GM12864 (cell line): ENCODE data around the gene CEACAM1.
"Not testable (repeated sequence)": the region's sequence is repeated elsewhere in the genome, so short reads cannot be mapped to it uniquely, and the experiment has no call there.

Experiments used
- DNase-seq: peaks from one replicate; pipeline ENCODE4 v3.0.0-alpha.2; 2011; ENCODE audit warnings: low read depth
- H3K4me3 ChIP-seq: 2 replicates; pipeline ENCODE4 v1.5.1; 2011; ENCODE audit warnings: mild to moderate bottlenecking, low read depth, low read length, control low read depth
- TF ChIP-seq, protein P1 (sequence below): IDR thresholded peaks from 2 replicates; pipeline ENCODE4 v1.5.1; 2011; ENCODE audit warnings: low read depth, mild to moderate bottlenecking, moderate library complexity, low read length, control low read depth, inconsistent platforms; ENCODE audit errors: missing control alignments

Gene CEACAM1

DNA sequence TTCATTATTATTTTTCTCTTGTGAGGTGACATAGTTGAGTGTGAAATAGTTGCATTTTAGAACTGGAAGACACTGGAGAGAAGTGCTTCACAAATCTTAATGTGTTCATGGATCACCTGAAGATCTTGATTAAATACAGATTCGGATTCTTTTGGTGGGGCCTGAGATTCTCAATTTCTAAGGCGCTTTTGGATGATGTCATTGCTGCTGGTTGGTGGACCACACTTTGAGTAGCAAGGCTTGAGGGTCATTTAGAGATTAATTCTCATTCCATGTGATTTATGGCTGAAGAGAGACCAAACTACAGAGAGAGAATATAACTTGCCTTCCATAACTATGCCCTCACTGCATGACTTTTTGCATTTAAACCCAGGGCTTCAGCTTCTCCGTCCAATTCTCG, 39.3 kb upstream of the CEACAM1 start:
- TF ChIP-seq, protein P1, sequence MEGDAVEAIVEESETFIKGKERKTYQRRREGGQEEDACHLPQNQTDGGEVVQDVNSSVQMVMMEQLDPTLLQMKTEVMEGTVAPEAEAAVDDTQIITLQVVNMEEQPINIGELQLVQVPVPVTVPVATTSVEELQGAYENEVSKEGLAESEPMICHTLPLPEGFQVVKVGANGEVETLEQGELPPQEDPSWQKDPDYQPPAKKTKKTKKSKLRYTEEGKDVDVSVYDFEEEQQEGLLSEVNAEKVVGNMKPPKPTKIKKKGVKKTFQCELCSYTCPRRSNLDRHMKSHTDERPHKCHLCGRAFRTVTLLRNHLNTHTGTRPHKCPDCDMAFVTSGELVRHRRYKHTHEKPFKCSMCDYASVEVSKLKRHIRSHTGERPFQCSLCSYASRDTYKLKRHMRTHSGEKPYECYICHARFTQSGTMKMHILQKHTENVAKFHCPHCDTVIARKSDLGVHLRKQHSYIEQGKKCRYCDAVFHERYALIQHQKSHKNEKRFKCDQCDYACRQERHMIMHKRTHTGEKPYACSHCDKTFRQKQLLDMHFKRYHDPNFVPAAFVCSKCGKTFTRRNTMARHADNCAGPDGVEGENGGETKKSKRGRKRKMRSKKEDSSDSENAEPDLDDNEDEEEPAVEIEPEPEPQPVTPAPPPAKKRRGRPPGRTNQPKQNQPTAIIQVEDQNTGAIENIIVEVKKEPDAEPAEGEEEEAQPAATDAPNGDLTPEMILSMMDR: no peak
- DNase-seq: no peak
- H3K4me3 ChIP-seq: no peak overlapping the region

DNA sequence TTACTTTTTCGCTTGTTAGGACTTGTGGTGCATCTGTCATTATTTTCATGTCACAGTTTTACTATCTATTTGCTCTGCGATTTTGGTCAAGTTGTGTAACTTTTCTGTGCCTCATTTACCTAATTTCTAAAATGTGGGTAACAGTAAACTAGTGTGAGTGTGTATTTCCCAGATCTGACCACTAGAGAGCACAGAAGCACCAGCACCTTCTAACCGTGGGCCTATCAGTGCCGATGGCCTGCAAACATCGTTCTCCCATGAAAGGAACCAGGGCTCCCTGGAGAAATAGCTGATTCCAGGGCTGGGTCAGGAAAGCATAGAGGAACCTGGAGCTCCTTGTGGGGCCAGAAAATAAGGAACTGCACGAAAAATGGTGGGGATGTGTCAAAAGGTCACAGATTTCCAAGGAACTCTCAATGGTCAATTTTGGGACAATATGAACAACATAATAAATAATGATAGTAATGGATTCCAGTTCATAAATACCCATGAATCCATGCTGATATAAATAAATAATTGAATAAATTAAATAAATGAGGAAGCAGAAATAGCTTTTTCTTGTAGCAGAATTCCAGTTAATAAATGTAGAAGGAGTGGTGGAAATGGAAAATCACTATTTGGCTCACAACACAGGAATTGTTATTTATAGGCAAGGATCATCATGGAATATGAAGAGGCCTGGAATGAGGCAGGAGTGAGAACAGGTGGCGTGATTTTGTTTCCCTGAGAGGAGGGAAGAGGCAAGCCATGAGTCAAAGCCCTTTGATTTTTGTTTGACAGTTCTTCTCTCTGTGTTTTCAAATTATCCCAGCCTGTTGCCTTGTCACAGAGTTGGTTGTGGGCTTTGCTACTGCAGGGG, 35.3 kb upstream of the CEACAM1 start:
- no peak overlapping the region for H3K4me3 ChIP-seq
- TF ChIP-seq, protein P1: peak; percentile 83
- DNase-seq: peak; percentile 10

DNA sequence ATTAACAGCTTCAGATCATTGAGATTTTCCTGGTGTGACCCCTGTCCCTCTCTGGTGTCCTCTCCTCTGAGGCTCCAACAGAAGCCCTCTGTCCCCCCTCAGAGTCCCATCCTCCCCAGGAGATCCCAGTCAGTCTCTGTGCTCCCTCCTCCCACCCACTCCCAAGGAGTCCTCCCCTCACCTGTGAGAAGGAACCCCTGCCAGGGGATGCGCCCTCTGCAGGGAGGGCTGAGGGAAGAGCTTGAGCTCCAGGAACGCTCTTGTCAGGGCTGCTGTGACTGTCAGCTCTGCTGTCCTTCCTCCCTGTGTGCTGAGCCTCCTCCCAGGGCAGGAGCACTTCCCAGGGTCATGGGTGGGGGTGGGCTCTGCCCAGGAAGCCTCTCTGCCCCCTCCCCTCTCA, 33.2 kb upstream of the CEACAM1 start:
- TF ChIP-seq, protein P1: no peak
- DNase-seq: no peak

DNA sequence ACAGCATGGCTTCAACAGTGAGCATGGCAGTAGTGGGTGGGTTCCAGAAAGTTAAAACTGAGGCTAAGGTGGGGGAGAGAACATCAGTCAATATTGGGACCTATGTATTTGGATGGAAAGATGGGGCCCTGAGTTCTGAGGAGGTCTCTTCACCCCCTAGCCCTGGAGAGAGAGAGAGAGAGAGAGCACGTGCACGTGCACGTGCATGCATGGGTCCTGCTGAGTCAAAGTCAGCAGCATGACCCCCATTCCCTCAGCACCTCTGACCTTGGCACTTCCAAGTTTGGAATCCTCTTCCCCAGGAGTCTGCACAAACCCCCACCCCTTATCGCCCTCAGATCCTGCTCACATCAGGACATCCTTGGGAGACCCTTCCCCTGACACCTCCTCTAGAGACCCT, 32.5 kb upstream of the CEACAM1 start:
- DNase-seq: no peak
- TF ChIP-seq, protein P1: no peak
- H3K4me3 ChIP-seq: no peak overlapping the region

More for the DNA sequence above, 33.2 kb upstream of the CEACAM1 start:
- no peak overlapping the region for H3K4me3 ChIP-seq

DNA sequence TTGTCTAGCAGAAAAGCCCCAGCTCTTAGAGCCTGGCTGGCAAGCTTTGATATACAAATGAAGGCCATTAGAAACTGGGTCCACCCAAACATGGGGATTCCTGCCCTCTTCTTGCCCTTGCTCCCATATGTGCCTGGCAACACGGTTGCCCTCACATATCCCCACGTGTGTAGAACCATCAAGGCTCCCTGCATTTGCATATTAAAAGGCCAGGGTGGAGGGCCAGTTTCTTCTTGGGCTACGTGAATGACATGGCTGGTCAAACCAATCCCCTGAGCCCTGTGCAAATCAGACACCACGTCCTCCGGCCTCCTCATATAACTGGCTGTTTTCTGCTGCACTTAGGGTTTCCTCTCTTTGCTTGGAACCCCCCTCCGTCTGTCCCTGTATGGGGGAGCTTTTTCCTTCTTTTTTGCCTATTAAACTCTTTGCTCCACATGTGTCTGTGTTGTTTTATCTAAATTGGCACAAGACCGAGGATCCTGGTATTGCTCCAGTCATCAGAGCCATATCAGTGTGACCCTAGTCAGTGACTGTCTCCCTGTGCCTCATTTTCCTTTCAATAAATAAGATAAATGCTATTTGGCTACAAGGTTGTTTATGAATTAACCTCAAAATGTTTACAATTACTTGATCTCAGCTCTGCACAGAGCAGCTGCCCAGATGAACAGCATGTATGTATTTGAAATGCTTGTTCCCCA, 30.3 kb upstream of the CEACAM1 start:
- DNase-seq: no peak
- no peak overlapping the region for H3K4me3 ChIP-seq
- TF ChIP-seq, protein P1: no peak

DNA sequence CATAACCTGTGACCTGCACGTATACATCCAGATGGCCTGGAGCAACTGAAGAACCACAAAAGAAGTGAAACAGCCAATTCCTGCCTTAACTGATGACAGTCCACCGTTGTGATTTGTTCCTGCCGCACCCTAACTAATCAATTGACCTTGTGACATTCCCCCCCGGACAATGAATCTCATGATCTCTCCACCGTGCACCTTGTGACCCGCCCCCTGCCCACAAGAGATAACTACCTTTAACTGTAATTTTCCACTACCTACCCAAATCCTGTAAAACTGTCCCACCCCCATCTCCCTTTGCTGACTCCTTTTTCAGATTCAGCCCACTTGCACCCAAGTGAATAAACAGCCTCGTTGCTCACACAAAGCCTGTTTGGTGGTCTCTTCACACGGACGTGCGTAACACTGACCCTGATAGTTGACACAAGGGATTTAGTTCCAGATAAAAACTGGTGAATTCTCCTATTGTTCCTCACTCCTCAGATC, 29.1 kb upstream of the CEACAM1 start:
- not testable (repeated sequence) for DNase-seq, H3K4me3 ChIP-seq

DNA sequence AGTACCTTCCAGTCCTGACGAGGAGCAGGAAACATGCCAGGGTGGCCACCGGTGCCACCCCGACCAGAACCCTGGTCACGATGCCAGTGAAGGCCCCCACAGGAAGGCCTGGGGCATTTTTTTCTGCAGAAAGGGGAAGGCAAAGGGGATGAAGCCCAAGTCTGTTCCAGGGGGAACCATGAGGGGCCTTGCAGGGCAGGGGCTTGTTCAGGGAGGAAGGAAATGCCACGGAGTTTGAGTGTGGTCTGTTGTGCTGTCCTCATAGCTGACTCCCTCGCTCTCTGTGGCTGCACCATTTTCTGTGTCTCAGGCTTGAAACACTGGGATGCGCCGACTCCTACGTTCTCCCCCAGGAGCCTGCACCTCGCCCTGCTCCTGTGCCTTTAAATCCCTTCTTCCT, 27.5 kb upstream of the CEACAM1 start:
- no peak for DNase-seq
- H3K4me3 ChIP-seq: no peak overlapping the region
- TF ChIP-seq, protein P1: no peak
